ENCODE data around the gene KRT81.

GRCh38 chr12:52271158-52271557 lies 20.2 kb downstream of the KRT81 start:
- TF ChIP-seq EZH2phosphoT487 (IDR thresholded peaks at IDR 0.05; ENCODE audit: borderline replicate concordance), result no peak
- no peak for TF ChIP-seq CTCF (conservative IDR thresholded peaks at IDR 0.05; ENCODE audit: low read length)
